DMS 273 (cell line): ENCODE results near the gene XXYLT1.

Experiments
- DNase-seq: peaks from one replicate; lab custom pipeline; 2025; ENCODE audit not compliant: unreplicated experiment; lab: John Stamatoyannopoulos, UW

The XXYLT1 gene

DNA sequence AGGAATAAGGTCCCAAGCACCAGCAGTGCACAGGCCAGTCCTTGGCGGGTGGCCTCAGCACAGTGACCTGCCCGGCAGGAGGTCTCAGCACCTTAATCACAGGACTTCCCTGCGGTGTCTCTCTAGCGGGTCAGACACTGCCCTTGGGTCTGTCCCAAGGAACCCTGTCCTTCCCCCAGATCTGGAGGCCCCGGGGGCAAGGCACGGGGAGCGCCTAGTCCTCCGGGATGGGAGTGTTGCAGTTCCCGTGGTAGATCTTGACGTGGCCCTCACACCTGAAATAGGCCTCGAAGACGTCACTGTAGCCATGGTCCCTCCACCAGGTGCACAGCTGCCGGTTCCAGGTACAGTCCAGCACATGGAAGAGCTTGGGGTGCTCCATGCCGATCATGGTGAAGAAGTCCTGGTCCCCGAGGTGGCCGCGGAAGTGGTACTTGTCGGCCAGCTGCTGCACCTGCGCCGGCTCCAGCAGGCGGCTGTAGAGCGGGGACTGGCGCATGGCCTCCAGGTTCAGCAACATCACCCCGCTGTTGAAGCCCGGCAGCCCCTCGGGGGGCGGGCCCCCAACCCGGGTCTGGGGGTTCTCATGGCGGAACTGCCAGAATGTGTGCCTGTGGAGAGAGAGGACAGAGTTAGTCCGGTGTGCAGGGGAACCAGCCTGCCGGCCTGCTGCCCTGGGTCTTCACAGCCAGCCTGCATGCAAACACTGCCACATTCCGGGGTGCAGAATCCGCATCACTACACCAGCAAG is 201.3 kb downstream of the XXYLT1 start:
- DNase-seq: no peak

DNA sequence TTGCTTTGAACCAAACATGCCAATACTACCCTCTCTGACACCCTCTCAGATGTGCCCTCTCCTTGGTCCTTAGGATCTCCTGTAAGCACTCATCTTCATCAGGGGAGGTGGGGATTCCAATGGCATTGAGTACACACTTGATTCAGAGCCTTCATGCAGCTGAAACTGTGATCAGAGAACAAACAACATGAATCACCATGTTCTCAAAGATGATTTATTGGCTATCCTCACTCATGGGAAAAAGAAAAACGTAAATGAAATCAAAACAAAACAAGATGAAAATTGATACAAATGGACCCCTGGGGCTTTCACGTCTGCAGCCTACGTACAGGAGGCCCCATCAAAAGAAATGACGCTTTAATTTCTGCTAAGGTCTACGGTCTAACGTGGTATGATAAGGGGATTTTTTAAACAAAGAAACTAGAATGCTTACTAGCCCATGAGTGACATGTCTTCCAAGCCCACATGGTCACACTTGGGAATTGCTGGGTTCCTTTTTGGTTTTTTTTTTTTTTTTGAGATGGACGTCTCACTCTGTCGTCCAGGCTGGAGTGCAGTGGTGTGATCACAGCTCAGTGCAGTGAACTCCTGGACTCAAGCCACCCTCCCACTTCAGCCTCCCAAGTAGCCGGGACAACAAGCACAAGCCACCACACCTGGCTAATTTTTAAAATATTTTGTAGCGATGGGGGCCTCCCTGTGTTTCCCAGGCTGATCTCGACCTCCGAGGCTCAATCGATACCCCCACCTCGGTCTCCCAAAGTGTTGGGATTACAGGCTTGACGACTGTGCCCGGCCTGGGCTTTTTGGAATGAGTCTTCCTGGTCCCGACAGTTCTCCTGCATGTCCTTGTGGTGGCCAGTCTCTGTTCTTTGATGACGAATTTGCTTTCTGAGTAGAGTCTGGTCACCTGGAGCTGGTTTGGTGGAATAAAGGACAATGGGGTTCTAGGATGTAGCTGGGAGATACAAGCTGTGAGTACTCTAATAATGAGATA is 202.6 kb downstream of the XXYLT1 start:
- DNase-seq: no peak

DNA sequence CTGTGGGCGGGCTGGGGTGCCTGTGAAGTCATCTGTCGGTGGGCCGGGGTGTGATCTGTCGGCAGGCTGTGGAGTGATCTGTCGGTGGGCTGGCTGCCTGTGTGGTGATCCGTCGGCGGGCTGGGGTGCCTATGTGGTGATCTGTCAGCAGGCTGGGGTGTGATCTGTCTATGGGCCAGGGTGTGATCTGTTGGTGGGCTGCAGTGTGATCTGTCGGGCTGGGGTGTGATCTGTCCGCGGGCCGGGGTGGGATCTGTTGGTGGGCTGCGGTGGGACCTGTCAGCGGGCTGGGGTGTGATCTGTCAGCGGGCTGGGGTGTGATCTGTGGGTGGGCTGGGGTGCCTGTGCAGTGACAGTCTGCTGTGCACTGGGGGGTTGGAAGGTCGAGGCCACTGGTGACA is 204.5 kb downstream of the XXYLT1 start:
- no peak for DNase-seq

DNA sequence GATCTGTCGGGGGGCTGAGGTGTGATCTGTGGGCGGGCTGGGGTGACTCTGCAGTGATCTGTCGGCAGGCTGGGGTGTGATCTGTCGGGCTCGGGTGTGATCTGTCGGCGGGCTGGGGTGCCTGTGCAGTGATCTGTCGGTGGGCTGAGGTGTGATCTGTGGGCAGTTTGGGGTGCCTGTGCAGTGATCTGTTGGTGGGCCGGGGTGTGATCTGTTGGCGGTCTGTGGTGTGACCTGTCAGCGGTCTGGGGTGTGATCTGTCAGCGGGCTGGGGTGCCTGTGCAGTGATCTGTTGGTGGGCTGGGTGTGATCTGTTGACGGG is 205.1 kb downstream of the XXYLT1 start:
- DNase-seq: no peak

DNA sequence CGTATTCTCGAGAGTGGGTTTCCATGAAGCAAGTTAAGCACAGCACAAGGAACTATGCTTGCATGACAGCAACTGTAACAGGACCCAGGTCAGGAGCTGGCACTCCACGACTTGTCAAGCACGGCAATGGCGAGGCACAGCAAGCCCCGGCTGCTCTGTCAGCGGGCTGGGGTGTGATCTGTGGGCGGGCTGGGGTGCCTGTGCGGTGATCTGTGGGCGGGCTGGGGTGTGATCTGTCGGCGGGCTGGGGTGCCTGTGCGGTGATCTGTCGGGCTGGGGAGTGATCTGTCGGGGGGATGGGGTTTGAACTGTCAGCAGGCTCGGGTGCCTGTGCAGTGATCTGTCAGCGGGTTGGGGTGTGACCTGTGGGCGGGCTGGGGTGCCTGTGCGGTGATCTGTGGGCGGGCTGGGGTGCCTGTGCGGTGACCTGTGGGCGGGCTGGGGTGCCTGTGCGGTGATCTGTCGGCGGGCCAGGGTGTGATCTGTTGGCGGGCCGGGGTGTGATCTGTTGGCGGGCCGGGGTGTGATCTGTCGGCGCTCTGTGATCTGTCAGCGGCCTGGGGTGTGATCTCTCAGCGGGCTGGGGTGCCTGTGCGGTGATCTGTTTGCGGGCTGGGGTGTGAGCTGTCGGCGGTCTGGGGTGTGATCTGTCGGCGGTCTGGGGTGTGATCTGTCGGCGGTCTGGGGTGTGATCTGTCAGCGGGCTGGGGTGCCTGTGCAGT is 205.7 kb downstream of the XXYLT1 start:
- no peak for DNase-seq

DNA sequence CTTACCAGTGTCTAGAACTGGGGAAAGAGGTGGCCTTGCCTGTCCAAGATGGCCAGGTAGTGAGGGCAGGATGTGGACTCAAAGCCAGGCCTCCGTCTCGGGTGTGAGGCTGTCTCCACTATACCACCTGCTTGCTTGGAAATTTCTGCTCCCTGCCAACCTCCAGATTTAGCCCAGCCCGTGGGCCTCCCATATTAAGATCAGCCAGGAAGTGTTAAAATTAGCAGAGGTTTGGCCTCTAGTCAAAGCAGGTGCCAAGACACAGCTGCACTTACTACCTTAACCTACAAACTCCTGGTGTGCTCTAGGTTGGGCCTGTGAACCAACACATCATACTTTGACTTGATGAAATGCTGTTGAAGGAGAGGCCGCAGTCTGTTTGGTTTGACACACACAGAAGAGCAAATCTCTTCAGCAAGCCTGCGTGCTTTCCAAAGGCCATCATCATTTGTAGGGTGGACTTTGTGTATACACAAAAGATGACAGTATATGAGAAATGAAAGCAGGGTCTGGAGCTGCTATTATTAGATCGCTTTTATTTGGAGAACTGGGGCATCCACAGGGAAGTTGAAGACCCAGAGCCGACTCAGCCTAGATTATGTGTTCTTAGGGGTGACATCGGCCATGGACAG is 206.5 kb downstream of the XXYLT1 start:
- no peak for DNase-seq

DNA sequence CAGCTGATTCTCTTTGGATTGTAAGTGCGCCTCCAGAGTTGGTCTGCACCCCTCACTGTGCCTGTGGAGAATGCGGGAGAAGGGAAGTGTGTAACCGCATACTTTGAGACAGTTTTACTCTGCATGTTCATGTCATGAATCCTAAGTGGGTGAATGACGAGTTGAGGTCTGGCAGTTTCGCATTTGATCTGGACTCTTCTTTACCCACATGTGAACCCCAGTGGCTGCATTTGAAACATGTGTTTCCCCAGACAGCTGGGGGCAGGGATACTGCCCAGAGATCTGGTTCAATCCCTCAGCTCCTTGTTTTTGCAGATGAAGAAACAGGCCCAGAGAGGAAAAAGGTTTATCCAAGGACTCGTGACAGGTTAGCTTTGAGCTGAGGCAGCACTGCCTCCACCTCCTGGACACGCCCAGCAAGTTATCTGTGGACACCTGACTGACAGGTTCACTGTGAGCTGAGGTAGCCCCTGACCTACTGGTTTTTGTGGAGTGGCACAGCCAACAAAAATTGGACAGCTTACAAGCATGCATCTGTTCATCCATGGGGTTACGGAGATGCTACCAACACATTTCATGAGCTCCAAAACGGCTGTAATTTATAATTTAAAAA is 207.3 kb downstream of the XXYLT1 start:
- DNase-seq: no peak

DNA sequence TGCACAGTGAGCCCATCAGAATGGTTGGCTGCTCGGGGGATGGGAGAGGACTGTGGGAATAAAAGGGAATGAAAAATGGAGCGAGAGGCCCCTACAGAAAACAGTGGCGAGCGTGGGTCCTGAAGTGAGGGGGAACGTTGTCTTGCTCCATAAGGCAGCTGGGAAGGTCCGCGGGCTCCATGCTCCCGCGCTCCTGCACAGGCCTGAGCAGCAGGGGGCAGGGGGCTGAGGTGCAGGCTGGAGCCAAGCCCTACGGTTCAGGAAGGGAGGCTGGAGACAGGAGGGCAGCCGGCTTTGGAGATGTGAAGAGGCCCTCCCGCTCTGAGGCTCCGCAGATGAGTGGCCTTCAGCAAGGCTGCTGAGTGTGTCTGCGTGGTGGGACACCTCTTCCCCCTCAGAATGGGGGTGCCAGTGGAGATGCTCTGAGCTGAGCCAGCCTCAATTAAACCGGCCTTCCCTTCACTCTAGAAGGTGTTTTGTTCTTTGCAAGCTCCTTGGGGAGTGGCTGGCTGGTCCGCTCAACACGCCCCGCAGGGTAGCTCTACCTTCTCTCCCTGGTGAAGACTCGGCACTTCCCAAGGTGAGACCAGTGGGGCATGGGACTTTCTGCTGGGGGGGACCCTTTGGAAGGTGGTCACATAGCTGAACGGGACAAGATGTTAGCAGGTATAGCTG is 208.0 kb downstream of the XXYLT1 start:
- DNase-seq: no peak

DNA sequence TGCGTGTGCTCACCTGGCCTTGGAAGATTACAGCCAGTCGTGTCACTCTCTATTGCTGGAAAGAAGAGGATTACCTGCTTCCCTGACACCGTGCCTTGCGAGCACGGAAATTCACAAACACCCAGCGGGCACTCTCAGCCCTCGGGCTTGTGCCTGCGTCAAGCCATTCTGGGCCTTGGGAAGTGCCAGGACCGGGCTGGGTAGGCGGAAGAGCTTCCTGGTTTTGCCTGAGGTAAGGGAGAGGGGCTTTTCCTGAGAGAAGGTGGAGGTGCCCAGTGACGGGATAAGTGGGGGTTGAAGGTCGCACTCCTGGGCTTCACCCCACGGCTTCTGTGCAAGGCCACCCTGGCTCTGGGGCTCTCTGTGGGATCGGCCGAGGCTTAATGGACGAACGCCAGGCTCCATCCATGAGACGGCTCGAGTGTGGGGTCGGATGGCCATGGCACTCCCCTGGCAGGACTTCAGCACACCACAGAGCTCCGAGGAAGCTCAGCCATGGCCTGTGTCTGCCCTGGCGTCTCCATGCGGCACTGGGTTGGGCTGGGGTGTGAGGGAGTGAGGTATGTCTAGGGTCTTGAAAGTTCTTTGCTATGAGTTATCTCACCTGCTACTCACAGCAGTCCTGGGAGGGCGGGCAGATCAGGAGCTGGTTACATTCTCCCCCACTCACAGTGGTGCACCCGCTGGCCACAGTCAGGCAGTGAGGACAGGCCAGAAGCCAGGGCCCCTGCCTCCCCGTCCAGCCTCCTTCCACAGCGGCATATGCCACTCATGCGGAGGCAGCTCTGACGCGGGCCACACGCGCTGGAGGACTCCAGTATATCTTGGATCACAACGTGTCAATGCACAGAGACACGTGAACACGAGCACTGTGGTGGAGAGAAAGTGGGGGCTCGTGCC is 209.0 kb downstream of the XXYLT1 start:
- DNase-seq: no peak

DNA sequence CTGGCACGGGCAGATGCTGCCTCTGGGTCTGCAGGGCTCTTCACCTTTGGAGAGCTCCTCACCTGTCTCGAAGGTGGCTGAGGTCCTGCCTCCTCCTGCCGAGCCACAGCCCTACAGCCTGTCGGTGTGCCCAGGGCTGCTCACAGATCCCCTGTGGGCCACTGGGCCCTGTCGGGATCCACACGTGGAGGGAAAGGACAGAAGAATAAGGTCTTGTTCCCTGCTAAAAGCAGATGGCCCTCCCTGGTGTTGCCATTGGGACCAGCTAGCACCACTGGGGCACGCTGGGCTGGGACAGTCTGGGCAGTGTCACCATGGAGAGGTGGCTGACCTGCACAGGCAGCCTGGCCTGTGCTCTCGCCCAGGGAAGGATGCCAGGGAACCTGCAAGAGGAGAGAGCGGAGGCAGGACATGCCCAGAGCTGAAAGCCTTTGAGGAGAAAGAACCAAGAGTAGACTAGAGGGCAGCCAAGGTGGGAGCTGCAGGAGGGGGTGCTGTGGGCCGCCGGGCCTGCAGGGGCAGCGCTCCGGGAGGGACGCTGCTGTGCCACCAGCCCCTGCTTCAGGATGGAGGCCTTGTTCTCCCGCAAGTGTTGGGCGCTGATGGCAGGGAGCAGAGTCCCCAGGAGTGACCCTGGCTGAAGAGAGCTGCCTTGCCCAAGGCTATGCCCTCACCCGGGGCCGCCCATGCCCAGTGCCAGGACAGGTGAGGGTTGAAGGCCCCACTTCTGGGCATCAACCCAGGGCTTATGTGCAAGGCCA is 210.2 kb downstream of the XXYLT1 start:
- DNase-seq: no peak

DNA sequence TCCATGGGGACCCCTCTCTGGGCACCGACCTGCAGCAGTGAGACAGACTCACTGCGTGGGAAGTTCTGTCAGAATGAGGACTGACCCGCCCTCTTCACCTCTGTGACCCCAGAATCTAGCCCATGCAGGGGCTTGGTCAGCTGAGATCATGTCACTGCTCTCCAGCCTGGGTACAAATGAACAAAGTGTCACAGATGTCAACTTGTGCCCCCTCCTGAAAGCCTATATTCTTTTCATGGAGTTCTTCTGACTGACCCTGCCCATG is 210.8 kb downstream of the XXYLT1 start:
- DNase-seq: no peak

DNA sequence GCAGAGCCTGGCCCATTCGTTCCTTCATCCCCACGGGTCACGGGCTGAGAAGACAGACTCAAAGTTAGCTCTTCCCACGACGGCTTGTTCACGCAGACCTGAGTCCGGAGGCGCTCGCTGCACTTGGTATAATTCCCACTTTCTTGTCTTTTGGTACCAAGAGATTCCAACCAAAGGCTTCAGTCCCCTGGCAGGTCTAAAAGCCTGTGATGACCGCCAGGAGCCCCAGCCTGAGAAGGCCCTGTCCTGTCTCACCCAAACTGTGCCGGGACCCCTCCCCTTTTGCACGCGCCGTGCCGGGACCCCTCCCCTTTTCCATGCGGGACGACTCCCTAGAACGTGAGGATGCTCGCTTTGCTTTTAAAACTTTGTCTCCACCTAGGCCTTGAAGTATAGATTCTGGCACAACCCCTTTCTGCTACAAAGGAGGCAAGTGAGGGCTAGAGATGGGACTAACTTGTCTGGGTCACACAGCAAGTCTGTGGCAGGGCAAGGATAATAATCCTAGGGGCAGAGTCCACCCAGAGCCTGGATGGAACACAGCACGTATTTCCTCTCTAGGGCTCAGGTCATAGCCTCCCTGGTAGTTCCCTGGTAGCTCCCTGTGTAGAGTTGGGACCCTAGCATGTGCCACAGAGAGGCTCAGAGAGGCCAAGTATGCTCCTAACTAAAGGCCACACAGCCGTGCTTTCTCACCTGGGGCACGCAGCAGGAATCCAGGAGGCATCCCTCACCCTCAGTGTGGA is 211.3 kb downstream of the XXYLT1 start:
- DNase-seq: no peak

DNA sequence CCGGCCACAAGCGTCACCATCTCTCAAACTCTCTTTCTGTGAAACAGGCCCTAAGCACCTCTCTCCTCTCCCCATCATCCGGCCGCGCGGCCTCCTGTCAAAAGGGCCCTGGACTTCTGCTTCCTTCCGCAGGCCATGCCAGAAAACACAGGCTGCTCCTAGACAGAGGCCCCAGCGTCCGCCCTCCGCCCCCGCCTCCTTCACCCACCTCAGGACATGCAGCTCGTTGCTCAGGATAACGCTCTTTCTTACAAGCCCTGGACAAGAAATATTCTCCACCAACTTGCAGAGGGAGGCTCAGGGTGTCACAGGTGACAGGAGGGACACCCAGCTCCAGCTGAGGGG is 212.0 kb downstream of the XXYLT1 start:
- no peak for DNase-seq

DNA sequence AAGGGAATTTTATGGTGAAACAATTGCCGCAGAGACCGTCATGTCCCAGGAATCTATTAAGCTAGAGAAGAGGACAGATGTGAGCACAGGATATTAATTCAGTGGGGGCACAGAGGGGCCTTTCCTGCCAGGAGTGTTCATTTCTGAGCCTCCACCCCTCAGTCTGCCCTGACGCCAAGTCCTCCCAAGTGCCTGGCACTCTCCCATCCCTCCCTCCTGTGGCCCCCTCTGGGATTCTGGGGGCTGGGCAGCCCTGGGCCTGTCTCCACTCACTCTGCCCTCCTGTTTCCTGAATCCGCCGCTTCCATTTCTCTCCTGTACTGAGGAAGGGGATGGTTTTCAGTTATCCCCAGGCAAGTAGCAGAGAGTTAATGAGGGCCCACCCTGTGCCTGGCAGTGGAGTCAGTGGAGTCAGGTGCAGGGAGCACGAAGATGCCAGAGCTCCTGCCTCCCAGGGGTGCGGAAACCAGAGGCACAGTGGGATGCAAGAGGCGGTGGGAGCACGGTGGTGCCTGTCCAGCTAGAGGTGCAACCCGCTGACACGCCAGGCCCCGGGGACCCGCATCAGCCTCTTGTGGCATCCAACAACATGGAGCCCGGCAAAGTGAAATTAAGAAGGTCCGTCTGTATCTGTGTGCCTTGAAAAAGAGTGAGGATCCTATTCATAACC is 212.5 kb downstream of the XXYLT1 start:
- peak; percentile 74 for DNase-seq

DNA sequence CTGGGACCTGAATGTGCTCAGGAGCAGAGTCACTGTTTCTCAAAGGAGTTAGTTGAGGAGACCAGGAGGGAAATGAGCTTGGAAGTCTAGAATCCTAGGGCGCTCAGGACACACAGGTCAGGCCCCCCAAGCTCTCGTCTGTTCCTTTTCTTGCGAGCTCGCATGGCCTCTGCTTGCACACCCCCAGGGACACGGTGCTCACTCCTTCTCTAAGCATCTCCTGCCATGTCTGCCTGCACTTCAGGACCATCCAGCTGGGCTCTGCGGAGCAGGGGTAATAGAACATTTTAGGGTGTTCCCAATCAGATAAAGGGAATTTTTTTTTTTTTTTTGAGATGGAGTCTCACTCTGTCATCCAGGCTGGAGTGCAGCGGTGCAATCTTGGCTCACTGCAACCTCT is 213.2 kb downstream of the XXYLT1 start:
- no peak for DNase-seq

DNA sequence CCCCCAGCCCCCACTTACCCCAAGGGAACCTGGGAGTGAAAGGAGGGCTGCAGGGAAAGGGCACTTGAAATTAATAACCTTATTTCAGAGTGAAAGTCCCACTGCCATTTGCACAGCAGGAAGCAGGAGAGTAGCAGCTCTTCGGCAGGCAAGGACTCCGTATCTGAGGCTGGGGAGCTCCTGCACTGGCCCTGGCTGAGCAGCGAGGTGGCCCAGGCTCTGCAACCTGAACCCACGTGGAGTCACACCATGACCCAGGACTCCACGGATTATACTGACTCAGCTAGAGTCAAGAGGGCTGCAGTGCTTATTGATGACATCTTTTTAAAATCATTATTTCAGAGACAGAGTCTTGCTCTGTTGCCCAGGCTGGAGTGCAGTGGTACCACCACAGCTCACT is 214.5 kb downstream of the XXYLT1 start:
- no peak for DNase-seq

DNA sequence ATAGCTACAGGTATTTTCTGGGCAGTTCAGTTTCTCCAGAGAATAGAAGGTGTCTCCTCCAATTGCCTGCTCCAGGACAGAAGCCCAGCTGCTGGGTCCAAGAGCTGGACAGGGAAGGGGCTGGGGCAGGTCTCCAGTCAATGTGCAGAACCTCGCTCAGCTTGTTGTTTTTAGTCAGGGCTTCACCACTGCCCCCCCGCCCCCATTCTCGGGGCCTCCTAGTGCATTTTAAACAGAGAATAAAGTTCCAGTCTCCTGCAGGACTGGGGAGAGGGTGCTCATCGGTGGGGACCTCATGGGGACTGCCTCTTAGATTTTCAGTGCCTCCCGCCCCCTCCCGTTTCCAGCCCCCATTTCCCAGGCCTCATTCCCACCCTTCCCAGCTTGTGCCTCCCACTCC is 216.6 kb downstream of the XXYLT1 start:
- DNase-seq: no peak

DNA sequence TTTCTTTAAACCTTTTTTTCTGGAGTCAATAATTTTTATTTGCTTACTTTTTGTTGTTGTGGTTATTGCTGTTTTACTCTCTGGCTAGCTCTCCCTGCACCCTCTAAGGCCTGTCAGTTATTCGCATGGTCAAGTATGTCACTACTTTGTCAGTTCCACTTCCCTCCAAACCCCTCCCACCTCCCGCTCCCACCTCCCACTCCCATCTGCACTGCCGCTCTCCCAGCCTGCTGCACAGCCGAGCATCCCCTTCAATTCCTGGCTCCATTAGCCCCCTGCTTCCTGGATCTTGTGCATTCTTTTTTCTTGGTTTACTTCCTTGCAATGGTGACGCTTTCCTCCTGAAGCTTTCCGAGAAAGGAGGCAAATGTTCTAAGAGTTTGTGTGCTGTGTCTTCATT is 218.0 kb downstream of the XXYLT1 start:
- DNase-seq: no peak
